ENCODE results near the gene DNAH11. TPM values are rescaled to one million over a fixed set of nuclear protein-coding genes. Genes with fewer than 3 reads are reported as not detected.

The DNAH11 gene
- total RNA-seq, 1 experiment from 2014 or later, result 0.91 TPM

- H3K4me3 Mint-ChIP-seq (ENCODE audit: unreplicated experiment), result no peak overlapping the region
Measured at GRCh38 chr7:21616091-21616490, 73.3 kb downstream of the DNAH11 start.

GRCh38 chr7:21616796-21617436, 74.1 kb downstream of the DNAH11 start:
- Mint-ChIP-seq H3K27me3 (ENCODE audit: insufficient read depth, unreplicated experiment) (no peaks in the 10 kb centered on the region), H3K27ac (ENCODE audit: low read depth, unreplicated experiment) (peak overlapping the region; percentile 89), H3K9me3 (ENCODE audit: unreplicated experiment) (no peaks in the 10 kb centered on the region), H3K36me3 (ENCODE audit: insufficient read depth, unreplicated experiment) (no peaks in the 10 kb centered on the region), H3K4me3 (ENCODE audit: unreplicated experiment) (no peak overlapping the region), H3K4me1 (ENCODE audit: insufficient read depth, unreplicated experiment) (peaks cover 29% of the 10 kb centered on the region)
- POLR2A ChIA-PET, result interaction anchor here (0.6 to 1.8 kb wide), 5 partner anchors 12 to 329 kb away, joined by 3 to 6 read pairs (median 3); partner anchors contain the start of genes CDCA7L and SP4
- no TSS peak for BruUV-seq (replicated peaks)
- intact Hi-C loops (cut with micrococcal nuclease), result loop anchor here (2.0 kb wide), 1 partner anchor 36 kb away; no protein-coding TSS in a partner anchor
- CTCF ChIA-PET, result no interaction called here
- peak; percentile 69 for DNase-seq (ENCODE audit: unreplicated experiment)
- no peak for TF ChIP-seq CTCF (IDR thresholded peaks at IDR 0.05; ENCODE audit: unreplicated experiment)

More at GRCh38 chr7:21616091-21616490, 73.3 kb downstream of the DNAH11 start:
- no TSS peak for BruUV-seq (replicated peaks)
- ChIA-PET POLR2A (interaction anchor here (0.9 to 1.0 kb wide), 2 partner anchors 11 to 29 kb away, joined by 3 read pairs; no protein-coding TSS in a partner anchor), CTCF (interaction anchor here (0.6 kb wide), 1 partner anchor 329 kb away, joined by 3 read pairs; no protein-coding TSS in a partner anchor)
- H3K27ac Mint-ChIP-seq (ENCODE audit: low read depth, unreplicated experiment), result no peak overlapping the region
- H3K27me3 Mint-ChIP-seq (ENCODE audit: insufficient read depth, unreplicated experiment), result no peaks in the 10 kb centered on the region
- DNase-seq (ENCODE audit: unreplicated experiment), result no peak
- intact Hi-C loops (cut with micrococcal nuclease), result loop anchor here (2.0 kb wide), 1 partner anchor 35 kb away; no protein-coding TSS in a partner anchor
- peaks cover 29% of the 10 kb centered on the region for H3K4me1 Mint-ChIP-seq (ENCODE audit: insufficient read depth, unreplicated experiment)
- no peak for TF ChIP-seq CTCF (IDR thresholded peaks at IDR 0.05; ENCODE audit: unreplicated experiment)
- H3K9me3 Mint-ChIP-seq (ENCODE audit: unreplicated experiment), result no peaks in the 10 kb centered on the region
- no peaks in the 10 kb centered on the region for H3K36me3 Mint-ChIP-seq (ENCODE audit: insufficient read depth, unreplicated experiment)

GRCh38 chr7:21617513-21617912, 74.7 kb downstream of the DNAH11 start:
- H3K4me3 Mint-ChIP-seq (ENCODE audit: unreplicated experiment), result peak overlapping the region; percentile 3
- TSS peak; percentile 75 for BruUV-seq (replicated peaks)
- H3K27me3 Mint-ChIP-seq (ENCODE audit: insufficient read depth, unreplicated experiment), result no peaks in the 10 kb centered on the region

More at GRCh38 chr7:21617513-21617912, 74.7 kb downstream of the DNAH11 start:
- no peak for DNase-seq (ENCODE audit: unreplicated experiment)
- intact Hi-C loops (cut with micrococcal nuclease), result loop anchor here (2.0 kb wide), 1 partner anchor 37 kb away; no protein-coding TSS in a partner anchor
- TF ChIP-seq CTCF (IDR thresholded peaks at IDR 0.05; ENCODE audit: unreplicated experiment), result no peak
- peak overlapping the region; percentile 89 for H3K27ac Mint-ChIP-seq (ENCODE audit: low read depth, unreplicated experiment)
- no peaks in the 10 kb centered on the region for H3K9me3 Mint-ChIP-seq (ENCODE audit: unreplicated experiment)
- H3K4me1 Mint-ChIP-seq (ENCODE audit: insufficient read depth, unreplicated experiment), result peaks cover 29% of the 10 kb centered on the region
- ChIA-PET CTCF (interaction anchor here (0.5 kb wide), 1 partner anchor 487 kb away, joined by 4 read pairs; no protein-coding TSS in a partner anchor), POLR2A (interaction anchor here (0.6 to 1.8 kb wide), 7 partner anchors 12 to 328 kb away, joined by 3 to 6 read pairs (median 3); partner anchors contain the start of genes CDCA7L and SP4)
- H3K36me3 Mint-ChIP-seq (ENCODE audit: insufficient read depth, unreplicated experiment), result no peaks in the 10 kb centered on the region

Measured in MCF 10A (cell line).